ENCODE results near the gene HIVEP3. TPM values are rescaled to one million over a fixed set of nuclear protein-coding genes. Genes with fewer than 3 reads are reported as not detected.

The HIVEP3 gene
- total RNA-seq, 1 experiment from 2014 or later = 11.0 TPM

DNA sequence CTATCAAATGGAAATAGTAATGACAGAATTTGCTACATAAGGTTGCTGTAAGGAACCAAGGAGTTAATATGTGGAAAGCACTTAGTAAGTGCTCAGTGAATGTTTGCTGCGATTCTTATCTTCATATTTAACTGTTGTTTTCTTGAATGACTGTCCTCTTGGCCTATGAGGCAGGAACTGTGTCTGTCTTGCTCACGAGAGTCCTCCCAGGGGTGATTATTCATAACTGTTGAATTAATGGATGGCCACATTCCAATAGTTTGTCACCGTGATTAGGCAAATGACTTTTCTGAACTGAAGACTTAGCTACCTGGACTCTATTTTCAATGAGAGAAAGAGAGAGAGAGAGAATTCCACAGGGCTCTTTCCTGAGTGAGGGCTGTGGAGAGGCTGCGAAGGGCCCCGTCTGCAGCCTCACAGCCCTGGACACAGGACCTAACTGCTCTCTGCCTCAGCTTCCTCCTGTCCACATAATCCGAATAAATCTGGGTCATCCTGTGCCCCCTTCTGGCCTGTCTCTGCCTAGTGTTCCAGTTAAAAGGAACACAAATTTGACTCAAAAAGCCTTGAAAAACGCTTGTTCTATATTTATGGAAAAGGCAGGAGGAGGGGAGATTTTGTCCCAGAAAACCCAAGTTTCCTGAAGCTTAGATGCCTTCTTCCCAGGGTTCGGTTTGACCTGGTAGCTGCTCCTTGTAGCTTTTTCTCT, 442.7 kb downstream of the HIVEP3 start:
- no peaks in the 10 kb centered on the region for H3K9me3 ChIP-seq (ENCODE audit: insufficient read depth, low read depth)
- DNase-seq = peak in 1 of 2 experiments; percentile 68

DNA sequence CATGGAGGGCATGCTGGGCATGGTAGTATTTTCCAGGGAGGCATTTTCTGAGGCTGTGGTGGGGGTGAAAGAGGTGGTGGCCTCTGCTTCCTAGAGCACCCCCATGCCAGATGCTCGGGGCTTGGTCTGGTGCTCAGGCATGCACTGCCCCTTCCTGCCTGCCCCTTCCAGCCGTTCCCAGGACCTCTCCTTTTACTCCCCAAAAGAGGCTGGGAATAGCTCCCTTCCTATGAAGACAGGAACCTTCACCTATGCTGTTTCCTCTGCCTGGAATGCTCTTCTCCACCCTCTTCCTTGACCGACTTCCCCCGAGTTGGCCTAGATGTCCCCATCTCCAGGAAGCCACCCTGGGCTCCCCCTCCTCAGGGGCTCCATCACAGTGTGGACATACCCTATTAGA, 443.4 kb downstream of the HIVEP3 start:
- ChIA-PET CTCF (interaction anchor here (0.6 to 2.3 kb wide), 3 partner anchors 12 to 40 kb away, joined by 3 to 7 read pairs (median 3); no protein-coding TSS in a partner anchor), POLR2A (ENCODE audit: unreplicated experiment) (interaction anchor here (0.7 kb wide), 1 partner anchor 15 kb away, joined by 4 read pairs; no protein-coding TSS in a partner anchor)
- BruUV-seq (replicated peaks) = no TSS peak

More for the DNA sequence above, 442.7 kb downstream of the HIVEP3 start:
- Histone ChIP-seq H3K4me2 (0 out of 2 replicates have a peak overlapping the region, but pooled peaks have one; percentile 9), H2AFZ (no peak overlapping the region), H4K20me1 (ENCODE audit: insufficient read depth) (no peaks in the 10 kb centered on the region), H3K9me2 (ENCODE audit: insufficient read depth) (no peaks in the 10 kb centered on the region), H3K27ac (no peak overlapping the region), H3K36me3 (ENCODE audit: low read depth) (no peaks in the 10 kb centered on the region), H3K4me1 (replicated peaks; ENCODE audit: insufficient read depth) (peaks cover 33% of the 10 kb centered on the region), H3K4me3 (no peak overlapping the region), H3K27me3 (ENCODE audit: insufficient read depth, low read depth) (no peaks in the 10 kb centered on the region), H3K79me2 (ENCODE audit: low read depth) (no peaks in the 10 kb centered on the region), H3F3A (ENCODE audit: insufficient read depth, low read depth) (no peaks in the 10 kb centered on the region; the same call in 1 of the 2 replicates)
- TF ChIP-seq, protein P1, sequence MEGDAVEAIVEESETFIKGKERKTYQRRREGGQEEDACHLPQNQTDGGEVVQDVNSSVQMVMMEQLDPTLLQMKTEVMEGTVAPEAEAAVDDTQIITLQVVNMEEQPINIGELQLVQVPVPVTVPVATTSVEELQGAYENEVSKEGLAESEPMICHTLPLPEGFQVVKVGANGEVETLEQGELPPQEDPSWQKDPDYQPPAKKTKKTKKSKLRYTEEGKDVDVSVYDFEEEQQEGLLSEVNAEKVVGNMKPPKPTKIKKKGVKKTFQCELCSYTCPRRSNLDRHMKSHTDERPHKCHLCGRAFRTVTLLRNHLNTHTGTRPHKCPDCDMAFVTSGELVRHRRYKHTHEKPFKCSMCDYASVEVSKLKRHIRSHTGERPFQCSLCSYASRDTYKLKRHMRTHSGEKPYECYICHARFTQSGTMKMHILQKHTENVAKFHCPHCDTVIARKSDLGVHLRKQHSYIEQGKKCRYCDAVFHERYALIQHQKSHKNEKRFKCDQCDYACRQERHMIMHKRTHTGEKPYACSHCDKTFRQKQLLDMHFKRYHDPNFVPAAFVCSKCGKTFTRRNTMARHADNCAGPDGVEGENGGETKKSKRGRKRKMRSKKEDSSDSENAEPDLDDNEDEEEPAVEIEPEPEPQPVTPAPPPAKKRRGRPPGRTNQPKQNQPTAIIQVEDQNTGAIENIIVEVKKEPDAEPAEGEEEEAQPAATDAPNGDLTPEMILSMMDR (conservative IDR thresholded peaks at IDR 0.05) = no peak; the same call in 1 of the 2 replicates
- TF ChIP-seq EZH2 (IDR thresholded peaks at IDR 0.05; ENCODE audit: low read depth) = no peak
- ChIA-PET CTCF (interaction anchor here (0.6 to 2.3 kb wide), 6 partner anchors 13 to 43 kb away, joined by 3 to 7 read pairs (median 4); no protein-coding TSS in a partner anchor), POLR2A (ENCODE audit: unreplicated experiment) (no interaction called here)
- intact Hi-C loops (cut with micrococcal nuclease; ENCODE audit: unreplicated experiment) = no loop called here
- no TSS peak for BruUV-seq (replicated peaks)

DNA sequence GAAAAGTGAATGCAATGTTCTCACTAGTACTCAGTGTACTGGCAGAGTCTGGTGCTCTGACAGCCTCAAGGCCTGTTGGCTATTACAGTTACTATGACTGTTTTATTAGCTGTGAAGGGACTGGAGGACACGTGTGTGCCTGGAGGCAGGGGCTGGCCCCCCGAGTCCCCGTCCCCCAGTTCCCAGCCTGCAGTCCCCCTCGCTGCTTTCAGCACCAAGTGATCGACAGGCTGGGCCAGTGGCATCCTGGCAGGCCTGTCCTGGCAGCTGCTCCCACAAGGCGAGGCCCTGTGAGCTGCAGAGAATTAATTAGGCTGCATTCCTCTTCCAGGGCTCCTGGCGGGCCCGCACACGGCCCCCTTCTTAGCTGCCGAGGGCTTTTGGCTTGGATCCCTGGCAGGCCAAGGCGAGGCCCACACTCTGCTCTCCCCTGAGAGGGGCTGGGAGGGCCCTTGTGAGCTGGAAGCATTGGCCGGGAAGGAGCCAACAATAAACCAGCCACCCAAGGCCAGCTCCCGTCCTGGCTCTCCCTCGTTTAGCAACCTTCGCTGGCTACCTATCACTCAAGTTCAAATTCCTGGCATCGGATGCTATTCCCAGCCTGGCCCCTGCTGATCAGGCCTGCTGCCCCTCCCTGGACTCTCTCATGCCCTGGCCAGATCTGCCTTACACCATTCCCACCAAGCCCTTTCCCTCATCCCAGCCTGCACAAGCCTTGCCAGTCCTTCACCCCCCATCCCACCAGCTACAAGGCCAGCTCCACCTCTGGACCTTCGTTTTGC, 444.0 kb downstream of the HIVEP3 start:
- no TSS peak for BruUV-seq (replicated peaks)
- Histone ChIP-seq H4K20me1 (ENCODE audit: insufficient read depth) (no peaks in the 10 kb centered on the region), H3K4me3 (no peak overlapping the region), H3K9me3 (ENCODE audit: insufficient read depth, low read depth) (no peaks in the 10 kb centered on the region), H3K4me2 (peak overlapping the region; percentile 35), H3K4me1 (replicated peaks; ENCODE audit: insufficient read depth) (peaks cover 44% of the 10 kb centered on the region), H3K36me3 (ENCODE audit: low read depth) (no peaks in the 10 kb centered on the region), H3K27ac (no peak overlapping the region), H3K79me2 (ENCODE audit: low read depth) (no peaks in the 10 kb centered on the region), H2AFZ (no peak overlapping the region), H3K9me2 (ENCODE audit: insufficient read depth) (no peaks in the 10 kb centered on the region), H3F3A (ENCODE audit: insufficient read depth, low read depth) (no peaks in the 10 kb centered on the region; the same call in 1 of the 2 replicates), H3K27me3 (ENCODE audit: insufficient read depth, low read depth) (no peaks in the 10 kb centered on the region)
- ChIA-PET CTCF (interaction anchor here (2.3 kb wide), 1 partner anchor 17 kb away, joined by 7 read pairs; no protein-coding TSS in a partner anchor), POLR2A (ENCODE audit: unreplicated experiment) (interaction anchor here (0.7 kb wide), 1 partner anchor 16 kb away, joined by 4 read pairs; no protein-coding TSS in a partner anchor)
- no peak for TF ChIP-seq EZH2 (IDR thresholded peaks at IDR 0.05; ENCODE audit: low read depth)
- TF ChIP-seq, protein P1 (conservative IDR thresholded peaks at IDR 0.05) = no peak
- peak; percentile 50 to 54 for DNase-seq
- intact Hi-C loops (cut with micrococcal nuclease; ENCODE audit: unreplicated experiment) = no loop called here

More for the DNA sequence above, 443.4 kb downstream of the HIVEP3 start:
- Histone ChIP-seq H3K27me3 (ENCODE audit: insufficient read depth, low read depth) (no peaks in the 10 kb centered on the region), H4K20me1 (ENCODE audit: insufficient read depth) (no peaks in the 10 kb centered on the region), H3K9me2 (ENCODE audit: insufficient read depth) (no peaks in the 10 kb centered on the region), H3K79me2 (ENCODE audit: low read depth) (no peaks in the 10 kb centered on the region), H3K4me1 (replicated peaks; ENCODE audit: insufficient read depth) (peaks cover 37% of the 10 kb centered on the region), H3K4me2 (no peak overlapping the region), H3K27ac (no peak overlapping the region), H3K36me3 (ENCODE audit: low read depth) (no peaks in the 10 kb centered on the region), H3F3A (ENCODE audit: insufficient read depth, low read depth) (no peaks in the 10 kb centered on the region; the same call in 1 of the 2 replicates), H2AFZ (no peak overlapping the region), H3K4me3 (no peak overlapping the region), H3K9me3 (ENCODE audit: insufficient read depth, low read depth) (no peaks in the 10 kb centered on the region)
- no peak for DNase-seq
- TF ChIP-seq EZH2 (IDR thresholded peaks at IDR 0.05; ENCODE audit: low read depth) = no peak
- TF ChIP-seq, protein P1 (conservative IDR thresholded peaks at IDR 0.05) = no peak
- intact Hi-C loops (cut with micrococcal nuclease; ENCODE audit: unreplicated experiment) = no loop called here
